Activated CD4-positive, alpha-beta T cell treated with anti-CD3 and anti-CD28 coated beads for 36 hours (primary cell): ENCODE data around the gene SCMH1. TPM values are rescaled to one million over a fixed set of nuclear protein-coding genes. Genes with fewer than 3 reads are reported as not detected.
A peak's percentile ranks its signal among the peaks of the same experiment; 100 is the strongest.

Source experiments
- ATAC-seq: fragments of 200-7000 bp; cut with Tn5 transposase; one replicate; pipeline ENCODE4 v1.10.0; 2021; ENCODE audit warnings: mild to moderate bottlenecking, moderate library complexity
- CTCF ChIA-PET: fragments of 350-600 bp; sonication (Branson Sonifier 250); formaldehyde crosslinking; loops from one replicate; lab custom pipeline; 2021; ENCODE audit warnings: antibody characterized with exemption; lab: Charles Lee
- POLR2A ChIA-PET: fragments of 350-600 bp; sonication (Branson Sonifier 250); formaldehyde crosslinking; loops from one replicate; lab custom pipeline; 2021; ENCODE audit warnings: antibody characterized with exemption, inconsistent platforms; lab: Charles Lee
- DNase-seq: peaks from one replicate; pipeline ENCODE4 v3.0.0-alpha.2; 2020
- H3K27ac Mint-ChIP-seq: one replicate; pipeline ENCODE4 v1.8.0; 2021; ENCODE audit warnings: mixed read lengths
- H3K27me3 Mint-ChIP-seq: one replicate; pipeline ENCODE4 v1.8.0; 2021; ENCODE audit warnings: mixed read lengths
- H3K36me3 Mint-ChIP-seq: one replicate; pipeline ENCODE4 v1.8.0; 2021; ENCODE audit warnings: low read depth, mixed read lengths
- H3K4me1 Mint-ChIP-seq: one replicate; pipeline ENCODE4 v1.8.0; 2021; ENCODE audit warnings: mixed read lengths
- H3K4me3 Mint-ChIP-seq: one replicate; pipeline ENCODE4 v1.8.0; 2021; ENCODE audit warnings: mild to moderate bottlenecking, moderate library complexity, mixed read lengths
- H3K9me3 Mint-ChIP-seq: one replicate; pipeline ENCODE4 v1.8.0; 2021; ENCODE audit warnings: low read depth, mixed read lengths
- intact Hi-C, 2 experiments: fragments of 100-400 bp; cut with DNase I in 1 of 2; cut with micrococcal nuclease in 1 of 2; formaldehyde crosslinking; loops; one replicate each; pipeline versions ENCODE4 v1.14.2 to v1.15.1; 2022 to 2024; cut with DNase I, micrococcal nuclease
- total RNA-seq, 2 experiments: library from RNA; stranded (reverse); gene quantifications; one replicate each; pipeline ENCODE4 v1.2.3, GENCODE V29; 2021

The SCMH1 gene
- 10 to 100 TPM; 23.7 to 31.0 TPM for total RNA-seq

DNA sequence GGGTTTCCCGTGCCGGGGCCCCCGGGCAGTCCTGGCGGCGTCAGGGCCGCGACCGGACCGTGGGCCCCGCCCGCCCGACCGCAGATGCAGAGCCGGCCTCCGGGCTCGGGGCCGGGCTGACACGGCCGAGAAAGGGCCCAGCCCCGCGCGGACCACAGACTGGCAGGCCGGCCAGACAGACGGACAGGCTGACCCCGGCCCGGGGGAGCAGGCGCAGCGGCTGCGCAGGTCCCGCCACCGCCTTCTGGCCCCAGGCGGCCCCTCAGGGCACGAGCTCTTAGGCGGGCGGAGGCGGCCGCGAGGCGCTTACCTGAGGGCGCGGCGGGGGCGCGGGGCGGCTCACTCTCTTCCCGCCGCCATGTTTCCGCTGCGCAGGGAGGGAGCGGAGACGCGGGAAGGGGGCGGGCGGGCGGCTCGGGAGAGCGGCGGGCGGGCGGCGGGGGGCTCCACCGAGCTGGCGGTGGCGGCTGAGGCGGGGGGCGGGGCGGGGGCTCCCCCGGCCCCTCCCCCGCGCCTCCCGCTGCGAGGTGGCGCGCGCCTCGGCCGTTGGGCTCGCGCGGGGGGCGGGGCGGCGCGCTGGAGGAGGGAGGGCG is at the start of gene SCMH1:
Gene SCMH1, minus strand, starts transcription at position 558 of the 593 bp plus-strand sequence. CDS start 56,173 bp downstream, outside the sequence.
- peak within 1 kb of the TSS; percentile 73 for H3K4me3 Mint-ChIP-seq
- peak; percentile 74 for DNase-seq
- H3K27me3 Mint-ChIP-seq: peaks cover 5% of the 10 kb centered on the region
- POLR2A ChIA-PET: interaction anchor here (0.6 kb wide), 1 partner anchor 57 kb away, joined by 5 read pairs; no protein-coding TSS in a partner anchor
- CTCF ChIA-PET: interaction anchor here (0.6 to 0.7 kb wide), 2 partner anchors 9 to 517 kb away, joined by 3 read pairs; no protein-coding TSS in a partner anchor
- ATAC-seq: peak; percentile 59
- intact Hi-C loops: loop anchor here (2.0 to 10.0 kb wide), 4 partner anchors 120 to 263 kb away; partner anchors contain the start of genes CTPS1 (in 1 of the 2) and FOXO6 (in 1 of the 2)
- H3K27ac Mint-ChIP-seq: peak within 1 kb of the TSS; percentile 85
- peaks cover 27% of the 10 kb centered on the region for H3K4me1 Mint-ChIP-seq
- peaks cover 4% of the 10 kb centered on the region for H3K36me3 Mint-ChIP-seq
- H3K9me3 Mint-ChIP-seq: no peaks in the 10 kb centered on the region

DNA sequence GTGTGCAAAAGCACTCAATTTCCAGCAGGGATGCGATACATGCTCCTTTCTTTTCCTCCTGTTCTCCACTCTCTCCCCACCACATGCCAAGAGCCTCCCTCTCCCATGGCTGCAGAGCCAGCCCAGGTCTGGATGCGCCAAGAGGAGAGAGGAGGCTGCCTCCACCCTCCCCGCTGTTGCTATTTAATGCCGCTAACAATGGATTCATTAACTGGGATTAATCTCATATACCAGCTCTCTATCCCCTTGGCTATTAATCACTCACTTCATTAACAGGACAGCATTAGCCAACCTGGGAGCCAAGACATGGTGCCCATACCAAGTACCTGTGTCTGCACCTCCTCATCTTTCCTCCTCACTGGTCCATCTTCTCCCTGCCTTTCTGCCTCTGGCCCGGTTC is 49.1 kb upstream of the SCMH1 start:
- no peaks in the 10 kb centered on the region for H3K9me3 Mint-ChIP-seq
- intact Hi-C loops: no loop called here
- no peaks in the 10 kb centered on the region for H3K4me1 Mint-ChIP-seq
- DNase-seq (no peak), ATAC-seq (no peak)
- ChIA-PET CTCF (no interaction called here), POLR2A (no interaction called here)
- no peak overlapping the region for H3K4me3 Mint-ChIP-seq
- peaks cover 33% of the 10 kb centered on the region for H3K27me3 Mint-ChIP-seq
- no peak overlapping the region for H3K27ac Mint-ChIP-seq
- H3K36me3 Mint-ChIP-seq: no peaks in the 10 kb centered on the region

DNA sequence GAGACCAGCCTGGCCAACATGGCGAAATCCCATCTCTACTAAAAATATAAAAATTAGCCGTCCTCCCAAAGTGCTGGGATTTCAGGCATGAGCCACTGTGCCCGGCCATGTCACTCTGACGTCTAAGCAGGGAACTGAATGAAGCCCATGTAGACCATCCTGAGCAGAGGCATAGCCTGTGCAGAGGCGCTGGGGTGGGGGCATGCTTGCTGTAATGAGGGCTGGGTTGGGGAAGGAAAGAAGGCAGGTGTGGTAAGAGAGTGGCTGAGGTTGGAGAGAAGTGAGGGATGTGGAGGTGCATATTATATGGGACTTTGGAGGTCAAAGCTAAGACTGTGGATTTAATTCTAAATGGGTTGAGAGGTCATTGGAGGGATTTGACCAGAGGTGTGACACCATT is 47.1 kb upstream of the SCMH1 start:
- POLR2A ChIA-PET: no interaction called here
- Mint-ChIP-seq H3K27me3 (peaks cover 38% of the 10 kb centered on the region), H3K4me3 (no peak overlapping the region), H3K4me1 (peaks cover 2% of the 10 kb centered on the region), H3K27ac (no peak overlapping the region), H3K9me3 (no peaks in the 10 kb centered on the region), H3K36me3 (no peaks in the 10 kb centered on the region)
- CTCF ChIA-PET: interaction anchor here (0.7 to 1.6 kb wide), 3 partner anchors 20 to 165 kb away, joined by 3 to 4 read pairs (median 3); no protein-coding TSS in a partner anchor
- intact Hi-C loops: no loop called here
- ATAC-seq (no peak), DNase-seq (no peak)

DNA sequence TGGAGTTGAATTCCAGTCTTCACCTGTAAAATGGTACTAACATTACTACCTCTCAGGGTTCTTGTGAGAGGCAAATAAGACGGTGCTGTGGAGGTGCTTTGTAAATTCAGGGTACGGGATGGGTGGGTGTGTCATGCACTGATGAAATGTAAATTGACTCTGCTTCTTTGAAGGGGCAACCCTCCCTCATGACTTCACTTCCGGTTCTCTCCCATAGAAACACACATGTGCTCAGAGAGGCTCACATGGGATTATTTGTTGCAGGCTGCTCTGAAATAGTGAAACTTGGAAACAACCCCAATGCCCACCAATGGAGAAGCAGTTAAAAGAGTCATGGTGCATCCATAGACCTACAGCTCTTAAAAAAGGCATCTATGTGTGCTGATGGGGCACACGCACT is 44.9 kb upstream of the SCMH1 start:
- Mint-ChIP-seq H3K27me3 (peaks cover 44% of the 10 kb centered on the region), H3K4me3 (no peak overlapping the region)
- CTCF ChIA-PET: no interaction called here

DNA sequence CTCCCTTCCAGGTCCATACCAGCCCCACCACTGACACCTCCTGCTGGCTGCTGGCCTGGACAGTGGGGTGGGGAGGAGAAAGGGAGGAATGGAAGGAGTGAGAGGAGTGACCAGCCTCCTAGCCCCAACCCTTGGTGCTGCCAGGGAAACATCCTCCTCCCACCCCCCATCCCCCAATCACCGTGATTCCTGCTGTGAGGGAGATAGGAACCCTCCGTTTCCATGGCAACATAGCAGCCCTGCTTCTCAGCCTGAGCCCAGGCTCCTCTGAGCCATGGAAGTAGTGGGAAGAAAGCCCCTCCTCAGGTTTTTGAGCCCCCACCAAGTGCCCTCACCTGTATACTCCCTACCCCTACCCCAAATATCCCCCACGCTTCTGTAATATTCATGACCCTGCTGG is 44.4 kb upstream of the SCMH1 start:
- DNase-seq (no peak), ATAC-seq (no peak)
- intact Hi-C loops: no loop called here
- H3K4me1 Mint-ChIP-seq: peaks cover 2% of the 10 kb centered on the region
- H3K4me3 Mint-ChIP-seq: no peak overlapping the region
- no peaks in the 10 kb centered on the region for H3K36me3 Mint-ChIP-seq
- CTCF ChIA-PET: no interaction called here
- no peak overlapping the region for H3K27ac Mint-ChIP-seq
- peaks cover 43% of the 10 kb centered on the region for H3K27me3 Mint-ChIP-seq
- no peaks in the 10 kb centered on the region for H3K9me3 Mint-ChIP-seq
- POLR2A ChIA-PET: no interaction called here

More for the DNA sequence above, 44.9 kb upstream of the SCMH1 start:
- no peak for ATAC-seq
- POLR2A ChIA-PET: no interaction called here
- Mint-ChIP-seq H3K9me3 (no peaks in the 10 kb centered on the region), H3K36me3 (no peaks in the 10 kb centered on the region), H3K27ac (no peak overlapping the region), H3K4me1 (peaks cover 2% of the 10 kb centered on the region)
- intact Hi-C loops: no loop called here
- DNase-seq: no peak

DNA sequence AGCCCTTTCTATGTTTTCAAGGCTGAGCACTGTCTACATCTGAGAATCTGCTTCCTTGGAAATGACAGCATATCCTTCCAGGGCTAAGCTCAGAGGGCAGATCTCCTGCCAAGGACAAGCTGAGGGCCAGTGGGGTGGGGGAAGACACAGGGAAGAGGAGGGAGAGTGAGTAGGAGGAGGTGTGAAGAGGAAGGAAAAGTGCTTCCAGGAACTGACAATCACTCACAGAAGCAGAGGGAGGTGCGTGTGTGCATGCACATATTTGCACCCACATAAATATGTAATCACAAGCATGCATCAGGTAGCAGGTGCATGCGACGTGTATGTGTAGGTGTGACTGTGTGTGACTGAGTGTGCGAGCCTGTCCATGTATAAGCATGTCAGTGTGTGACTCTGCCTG is 43.7 kb upstream of the SCMH1 start:
- peaks cover 40% of the 10 kb centered on the region for H3K27me3 Mint-ChIP-seq
- no peaks in the 10 kb centered on the region for H3K36me3 Mint-ChIP-seq
- ChIA-PET POLR2A (no interaction called here), CTCF (interaction anchor here (1.3 kb wide), 1 partner anchor 16 kb away, joined by 5 read pairs; no protein-coding TSS in a partner anchor)
- H3K27ac Mint-ChIP-seq: no peak overlapping the region
- peaks cover 2% of the 10 kb centered on the region for H3K4me1 Mint-ChIP-seq
- intact Hi-C loops: no loop called here
- DNase-seq (no peak), ATAC-seq (no peak)
- no peak overlapping the region for H3K4me3 Mint-ChIP-seq
- H3K9me3 Mint-ChIP-seq: no peaks in the 10 kb centered on the region

DNA sequence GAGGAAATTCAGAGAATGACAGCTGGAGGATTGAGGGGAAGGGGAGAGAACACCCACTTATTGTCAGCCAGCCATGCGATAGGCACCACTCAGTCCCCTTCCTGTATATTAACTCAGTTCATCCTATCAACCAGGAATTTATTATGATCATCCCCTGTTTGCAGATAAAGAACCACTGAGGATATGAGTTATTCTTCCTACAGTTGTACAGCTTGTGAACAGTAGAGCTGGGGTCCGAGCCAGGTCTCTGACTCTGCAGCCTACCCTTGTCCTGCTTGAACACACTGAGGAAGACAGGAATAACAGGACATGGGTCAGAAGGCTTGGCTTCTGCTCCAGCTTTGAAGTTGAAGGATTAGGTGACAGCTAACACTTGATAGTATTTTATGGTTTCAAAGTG is 42.0 kb upstream of the SCMH1 start:
- Mint-ChIP-seq H3K36me3 (no peaks in the 10 kb centered on the region), H3K27me3 (peaks cover 28% of the 10 kb centered on the region), H3K4me3 (no peak overlapping the region), H3K9me3 (no peaks in the 10 kb centered on the region), H3K27ac (no peak overlapping the region), H3K4me1 (peaks cover 2% of the 10 kb centered on the region)
- intact Hi-C loops: no loop called here
- CTCF ChIA-PET: interaction anchor here (0.7 to 3.0 kb wide), 11 partner anchors 15 to 643 kb away, joined by 3 to 16 read pairs (median 4); no protein-coding TSS in a partner anchor
- DNase-seq (no peak), ATAC-seq (no peak)
- POLR2A ChIA-PET: no interaction called here

DNA sequence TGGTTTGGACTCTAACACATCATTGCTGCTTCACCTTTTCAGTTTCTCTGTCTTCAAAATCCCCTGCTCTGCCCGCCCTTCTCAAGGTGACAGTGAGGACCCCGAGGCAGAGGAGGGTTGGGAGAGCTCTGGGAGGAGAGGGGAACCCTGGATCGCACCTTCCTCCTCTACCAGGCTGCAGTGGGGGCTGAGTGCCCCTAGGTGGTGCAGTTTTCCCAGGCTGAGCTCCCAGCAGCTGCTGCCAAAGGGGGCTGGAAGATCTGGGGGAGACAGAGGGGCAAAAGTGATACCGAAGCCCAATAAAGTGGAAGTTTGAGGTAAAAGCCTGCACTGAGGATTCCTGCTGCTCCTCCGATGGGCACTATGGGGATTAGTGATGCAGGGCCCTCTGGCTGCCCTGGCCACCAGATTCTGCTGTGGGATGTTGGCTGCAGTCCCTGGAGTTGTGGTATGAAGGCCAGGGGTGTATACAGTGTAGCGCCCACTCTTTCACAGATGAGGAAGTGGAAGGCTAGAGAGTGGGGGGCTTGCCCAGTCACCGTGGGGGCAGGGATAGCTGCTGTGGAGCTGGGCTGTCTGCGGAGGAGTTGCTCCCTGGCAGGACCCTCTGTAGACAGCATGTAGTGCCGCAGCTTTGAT is 40.7 kb upstream of the SCMH1 start:
- intact Hi-C loops: loop anchor here (1.0 kb wide), 2 partner anchors 135 to 150 kb away; no protein-coding TSS in a partner anchor
- no peaks in the 10 kb centered on the region for H3K9me3 Mint-ChIP-seq
- no peak overlapping the region for H3K4me3 Mint-ChIP-seq
- H3K27ac Mint-ChIP-seq: no peak overlapping the region
- peaks cover 2% of the 10 kb centered on the region for H3K4me1 Mint-ChIP-seq
- DNase-seq: peak; percentile 57
- CTCF ChIA-PET: interaction anchor here (0.6 to 3.0 kb wide), 25 partner anchors 10 to 151 kb away, joined by 3 to 16 read pairs (median 3); no protein-coding TSS in a partner anchor
- no peak for ATAC-seq
- H3K27me3 Mint-ChIP-seq: peaks cover 32% of the 10 kb centered on the region
- H3K36me3 Mint-ChIP-seq: no peaks in the 10 kb centered on the region
- POLR2A ChIA-PET: interaction anchor here (0.6 kb wide), 1 partner anchor 10 kb away, joined by 3 read pairs; no protein-coding TSS in a partner anchor

DNA sequence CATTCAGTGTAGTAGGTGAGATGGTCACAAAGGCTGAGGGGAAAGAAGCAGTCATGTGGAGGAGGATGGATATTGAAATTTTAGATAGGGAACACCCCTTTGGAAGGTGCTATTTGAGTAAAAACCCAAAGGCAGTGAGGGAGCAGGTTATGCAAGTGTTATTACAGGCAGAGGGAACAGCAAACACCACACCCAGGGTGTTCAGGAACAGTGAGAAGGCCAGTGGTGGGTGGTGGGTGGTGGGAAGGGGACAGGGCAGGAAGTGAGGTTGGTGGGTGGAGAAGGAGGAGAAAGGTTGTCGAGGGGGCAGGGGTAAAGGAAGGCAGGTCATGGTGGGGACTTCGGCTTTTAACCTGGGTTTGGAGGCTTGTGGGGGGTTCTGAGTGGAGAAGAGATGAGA is 39.2 kb upstream of the SCMH1 start:
- ChIA-PET CTCF (interaction anchor here (1.2 to 2.3 kb wide), 2 partner anchors 28 to 152 kb away, joined by 3 to 10 read pairs; no protein-coding TSS in a partner anchor), POLR2A (no interaction called here)
- H3K4me3 Mint-ChIP-seq: no peak overlapping the region
- no peak for DNase-seq
- H3K27me3 Mint-ChIP-seq: peaks cover 28% of the 10 kb centered on the region
- H3K36me3 Mint-ChIP-seq: no peaks in the 10 kb centered on the region
- no peak overlapping the region for H3K27ac Mint-ChIP-seq
- no peak for ATAC-seq
- intact Hi-C loops: no loop called here
- peaks cover 2% of the 10 kb centered on the region for H3K4me1 Mint-ChIP-seq
- no peaks in the 10 kb centered on the region for H3K9me3 Mint-ChIP-seq

DNA sequence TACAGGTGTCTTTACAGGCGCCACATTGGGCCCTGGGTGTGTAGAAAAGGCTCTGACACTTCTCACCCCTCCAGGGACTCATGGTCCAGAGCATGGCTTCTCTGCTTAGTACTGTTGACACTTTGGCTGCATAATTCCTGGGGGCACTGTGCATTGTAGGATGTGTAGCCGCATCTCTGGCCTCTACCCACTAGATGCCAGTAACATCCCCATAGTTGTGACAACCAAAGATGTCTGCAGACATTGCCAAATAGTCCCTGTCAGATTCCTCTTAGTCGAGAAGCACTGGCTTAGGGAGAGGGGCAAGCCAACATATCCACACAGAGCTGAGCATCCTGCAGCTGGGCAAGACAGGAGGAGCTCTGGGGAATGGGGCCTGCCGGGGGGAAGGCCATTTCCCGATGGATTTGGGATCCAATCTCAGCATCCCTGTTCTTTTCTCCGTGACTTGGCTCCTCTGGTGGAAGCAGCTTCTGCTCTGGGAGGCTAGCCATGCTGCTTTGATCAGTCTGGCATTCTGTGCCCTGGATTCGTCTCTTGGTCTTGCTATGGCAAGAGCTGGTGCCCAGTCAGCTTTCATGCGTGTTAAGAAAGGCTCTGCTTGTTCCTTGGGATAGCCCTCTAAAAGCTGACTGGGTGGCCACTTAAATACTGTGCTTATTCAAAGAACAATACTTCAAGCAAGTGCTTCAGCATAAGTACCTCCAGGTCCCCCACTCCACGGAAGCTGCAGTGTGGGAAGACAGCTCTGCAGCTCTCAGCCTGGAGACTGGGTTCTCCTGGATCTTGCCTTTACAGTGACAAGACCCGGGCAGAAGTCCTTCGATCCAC is 38.3 kb upstream of the SCMH1 start:
- H3K9me3 Mint-ChIP-seq: no peaks in the 10 kb centered on the region
- ATAC-seq (no peak), DNase-seq (no peak)
- H3K27ac Mint-ChIP-seq: no peak overlapping the region
- no peaks in the 10 kb centered on the region for H3K36me3 Mint-ChIP-seq
- ChIA-PET POLR2A (no interaction called here), CTCF (interaction anchor here (0.9 to 1.2 kb wide), 2 partner anchors 29 to 137 kb away, joined by 3 to 4 read pairs; no protein-coding TSS in a partner anchor)
- intact Hi-C loops: no loop called here
- no peak overlapping the region for H3K4me3 Mint-ChIP-seq
- peaks cover 20% of the 10 kb centered on the region for H3K27me3 Mint-ChIP-seq
- no peaks in the 10 kb centered on the region for H3K4me1 Mint-ChIP-seq

DNA sequence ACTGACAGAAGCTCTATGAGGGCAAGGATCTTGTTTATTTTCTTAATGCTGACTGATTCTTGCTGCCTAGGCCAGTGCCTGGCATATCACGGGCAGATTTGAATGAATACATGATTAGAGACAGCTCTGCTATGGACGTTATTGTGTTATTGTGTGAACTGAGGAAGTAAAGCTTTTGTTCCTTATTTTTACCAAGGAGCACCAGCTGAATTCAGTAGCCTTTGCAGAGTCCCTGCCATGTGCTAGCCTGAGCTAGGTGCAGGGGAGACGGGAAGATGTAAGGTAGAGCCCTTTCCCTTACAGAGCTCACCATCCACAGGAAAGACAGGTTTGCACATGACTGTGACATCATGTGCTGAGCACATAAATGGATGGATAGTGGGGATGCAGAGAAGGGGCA is 36.0 kb upstream of the SCMH1 start:
- H3K36me3 Mint-ChIP-seq: no peaks in the 10 kb centered on the region
- DNase-seq: no peak
- no peak for ATAC-seq
- H3K4me1 Mint-ChIP-seq: no peaks in the 10 kb centered on the region
- H3K27ac Mint-ChIP-seq: no peak overlapping the region
- CTCF ChIA-PET: no interaction called here
- H3K27me3 Mint-ChIP-seq: peaks cover 19% of the 10 kb centered on the region
- H3K4me3 Mint-ChIP-seq: no peak overlapping the region
- intact Hi-C loops: no loop called here
- no peaks in the 10 kb centered on the region for H3K9me3 Mint-ChIP-seq
- POLR2A ChIA-PET: no interaction called here
